ENCODE data around the gene FBXW8.

FBXW8 gene

DNA sequence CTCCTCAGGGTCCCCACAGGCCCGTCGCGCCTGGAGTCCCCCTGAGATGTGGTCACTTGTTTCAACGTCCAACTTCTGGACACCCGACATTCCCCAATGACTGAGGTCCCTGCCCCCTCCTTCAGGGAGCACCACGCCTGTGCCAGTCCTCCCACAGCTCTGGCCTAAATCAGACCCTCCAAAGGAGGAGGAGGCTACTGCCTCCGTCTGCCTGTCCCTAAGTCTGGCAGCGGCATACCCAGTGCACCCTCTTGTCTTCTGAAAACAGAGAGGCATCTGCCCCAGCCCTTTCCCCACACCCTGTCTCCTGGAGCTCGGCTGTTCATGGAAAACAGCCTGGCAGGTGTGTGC, 142.3 kb downstream of the FBXW8 start (continued):
- no peak for TF ChIP-seq SP3 (tag by site-specific recombination; IDR thresholded peaks at IDR 0.05)
- TF ChIP-seq MZF1 (tag by site-specific recombination; IDR thresholded peaks at IDR 0.05; ENCODE audit: borderline replicate concordance): no peak
- TF ChIP-seq, protein P1, sequence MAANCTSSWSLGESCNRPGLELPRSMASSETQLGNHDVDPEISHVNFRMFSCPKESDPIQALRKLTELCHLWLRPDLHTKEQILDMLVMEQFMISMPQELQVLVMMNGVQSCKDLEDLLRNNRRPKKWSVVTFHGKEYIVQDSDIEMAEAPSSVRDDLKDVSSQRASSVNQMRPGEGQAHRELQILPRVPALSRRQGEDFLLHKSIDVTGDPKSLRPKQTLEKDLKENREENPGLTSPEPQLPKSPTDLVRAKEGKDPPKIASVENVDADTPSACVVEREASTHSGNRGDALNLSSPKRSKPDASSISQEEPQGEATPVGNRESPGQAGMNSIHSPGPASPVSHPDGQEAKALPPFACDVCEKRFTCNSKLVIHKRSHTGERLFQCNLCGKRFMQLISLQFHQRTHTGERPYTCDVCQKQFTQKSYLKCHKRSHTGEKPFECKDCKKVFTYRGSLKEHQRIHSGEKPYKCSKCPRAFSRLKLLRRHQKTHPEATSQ (tag by site-specific recombination; IDR thresholded peaks at IDR 0.05): no peak
- no peak for TF ChIP-seq BCL6B (tag by site-specific recombination; IDR thresholded peaks at IDR 0.05)
- TF ChIP-seq ZBTB20 (tag by site-specific recombination; IDR thresholded peaks at IDR 0.05): no peak
- TF ChIP-seq ZNF596 (tag by site-specific recombination; IDR thresholded peaks at IDR 0.05): no peak
- TF ChIP-seq, protein P2, sequence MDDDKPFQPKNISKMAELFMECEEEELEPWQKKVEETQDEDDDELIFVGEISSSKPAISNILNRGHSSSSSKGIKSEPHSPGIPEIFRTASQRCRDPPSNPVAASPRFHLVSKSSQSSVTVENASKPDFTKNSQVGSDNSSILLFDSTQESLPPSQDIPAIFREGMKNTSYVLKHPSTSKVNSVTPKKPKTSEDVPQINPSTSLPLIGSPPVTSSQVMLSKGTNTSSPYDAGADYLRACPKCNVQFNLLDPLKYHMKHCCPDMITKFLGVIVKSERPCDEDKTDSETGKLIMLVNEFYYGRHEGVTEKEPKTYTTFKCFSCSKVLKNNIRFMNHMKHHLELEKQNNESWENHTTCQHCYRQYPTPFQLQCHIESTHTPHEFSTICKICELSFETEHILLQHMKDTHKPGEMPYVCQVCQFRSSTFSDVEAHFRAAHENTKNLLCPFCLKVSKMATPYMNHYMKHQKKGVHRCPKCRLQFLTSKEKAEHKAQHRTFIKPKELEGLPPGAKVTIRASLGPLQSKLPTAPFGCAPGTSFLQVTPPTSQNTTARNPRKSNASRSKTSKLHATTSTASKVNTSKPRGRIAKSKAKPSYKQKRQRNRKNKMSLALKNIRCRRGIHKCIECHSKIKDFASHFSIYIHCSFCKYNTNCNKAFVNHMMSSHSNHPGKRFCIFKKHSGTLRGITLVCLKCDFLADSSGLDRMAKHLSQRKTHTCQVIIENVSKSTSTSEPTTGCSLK (tag by site-specific recombination; IDR thresholded peaks at IDR 0.05): no peak
- no peak for TF ChIP-seq ZNF449 (tag by site-specific recombination; IDR thresholded peaks at IDR 0.05)

- Histone ChIP-seq H3K4me3 (ENCODE audit: low read depth, low read length) (no peak overlapping the region), H3K4me1 (ENCODE audit: control insufficient read depth, insufficient read depth, low read length) (no peaks in the 10 kb centered on the region), H3K36me3 (ENCODE audit: control insufficient read depth in 2 of 2, insufficient read depth in 1 of 2, low read length in 2 of 2) (no peaks in the 10 kb centered on the region), H3K9me3 (ENCODE audit: control insufficient read depth, insufficient read depth, low read depth, low read length) (no peaks in the 10 kb centered on the region), H3K27ac (ENCODE audit: extremely low read depth, low read depth, low read length) (no peak overlapping the region)
- CTCF ChIA-PET: no interaction called here
- POLR2A ChIA-PET: no interaction called here
- TF ChIP-seq ZNF211 (tag by site-specific recombination; IDR thresholded peaks at IDR 0.05; ENCODE audit: low read depth) (no peak), ZNF362 (tag by site-specific recombination; IDR thresholded peaks at IDR 0.05) (no peak), ZNF777 (tag by site-specific recombination; IDR thresholded peaks at IDR 0.05; ENCODE audit: borderline replicate concordance) (no peak), SP2 (tag by site-specific recombination; IDR thresholded peaks at IDR 0.05) (no peak), ZNF112 (tag by site-specific recombination; IDR thresholded peaks at IDR 0.05) (no peak), ZNF169 (tag by site-specific recombination; IDR thresholded peaks at IDR 0.05) (no peak), ZFP69B (tag by site-specific recombination; IDR thresholded peaks at IDR 0.05) (no peak), ZNF610 (tag by site-specific recombination; IDR thresholded peaks at IDR 0.05; ENCODE audit: borderline replicate concordance) (no peak), ZNF530 (tag by site-specific recombination; IDR thresholded peaks at IDR 0.05; ENCODE audit: low read depth) (no peak), HOXD13 (CRISPR knock-in tag; IDR thresholded peaks at IDR 0.05; ENCODE audit: borderline replicate concordance) (no peak), ZNF792 (tag by site-specific recombination; IDR thresholded peaks at IDR 0.05) (no peak), ZNF521 (tag by site-specific recombination; IDR thresholded peaks at IDR 0.05) (no peak)
- TF ChIP-seq, protein P2 (tag by site-specific recombination; IDR thresholded peaks at IDR 0.05): no peak
- TF ChIP-seq, protein P3, sequence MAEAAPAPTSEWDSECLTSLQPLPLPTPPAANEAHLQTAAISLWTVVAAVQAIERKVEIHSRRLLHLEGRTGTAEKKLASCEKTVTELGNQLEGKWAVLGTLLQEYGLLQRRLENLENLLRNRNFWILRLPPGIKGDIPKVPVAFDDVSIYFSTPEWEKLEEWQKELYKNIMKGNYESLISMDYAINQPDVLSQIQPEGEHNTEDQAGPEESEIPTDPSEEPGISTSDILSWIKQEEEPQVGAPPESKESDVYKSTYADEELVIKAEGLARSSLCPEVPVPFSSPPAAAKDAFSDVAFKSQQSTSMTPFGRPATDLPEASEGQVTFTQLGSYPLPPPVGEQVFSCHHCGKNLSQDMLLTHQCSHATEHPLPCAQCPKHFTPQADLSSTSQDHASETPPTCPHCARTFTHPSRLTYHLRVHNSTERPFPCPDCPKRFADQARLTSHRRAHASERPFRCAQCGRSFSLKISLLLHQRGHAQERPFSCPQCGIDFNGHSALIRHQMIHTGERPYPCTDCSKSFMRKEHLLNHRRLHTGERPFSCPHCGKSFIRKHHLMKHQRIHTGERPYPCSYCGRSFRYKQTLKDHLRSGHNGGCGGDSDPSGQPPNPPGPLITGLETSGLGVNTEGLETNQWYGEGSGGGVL (tag by site-specific recombination; IDR thresholded peaks at IDR 0.05): no peak
These were observed 142.9 kb downstream of the FBXW8 start for GRCh38 chr12:117053597-117054201.
